Measurements from ENCODE around the gene ELAVL2.
"Not testable (repeated sequence)": the region's sequence is repeated elsewhere in the genome, so short reads cannot be mapped to it uniquely, and the experiment has no call there.

ELAVL2 gene

DNA sequence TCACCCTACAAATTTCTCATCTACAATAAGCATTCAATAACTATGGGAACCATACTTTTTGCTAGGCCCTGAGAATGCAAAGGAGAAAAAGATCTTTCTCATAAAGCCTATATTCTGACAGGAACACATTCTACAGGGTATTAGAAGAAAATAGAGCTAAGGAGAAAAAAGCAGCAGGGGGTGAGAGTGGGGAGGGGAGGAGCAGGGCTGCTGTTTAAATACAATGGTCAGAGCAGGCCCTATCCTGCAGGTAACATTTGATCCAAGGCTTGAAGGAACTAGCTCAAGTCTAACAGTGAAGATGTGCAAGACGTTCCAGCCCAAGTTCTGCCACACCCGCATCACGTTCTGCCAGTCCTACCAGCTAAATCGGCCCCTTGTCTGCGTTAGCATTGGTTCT, 89.7 kb downstream of the ELAVL2 start:
- no peak for DNase-seq
- intact Hi-C loops (cut with DNase I): no loop called here

DNA sequence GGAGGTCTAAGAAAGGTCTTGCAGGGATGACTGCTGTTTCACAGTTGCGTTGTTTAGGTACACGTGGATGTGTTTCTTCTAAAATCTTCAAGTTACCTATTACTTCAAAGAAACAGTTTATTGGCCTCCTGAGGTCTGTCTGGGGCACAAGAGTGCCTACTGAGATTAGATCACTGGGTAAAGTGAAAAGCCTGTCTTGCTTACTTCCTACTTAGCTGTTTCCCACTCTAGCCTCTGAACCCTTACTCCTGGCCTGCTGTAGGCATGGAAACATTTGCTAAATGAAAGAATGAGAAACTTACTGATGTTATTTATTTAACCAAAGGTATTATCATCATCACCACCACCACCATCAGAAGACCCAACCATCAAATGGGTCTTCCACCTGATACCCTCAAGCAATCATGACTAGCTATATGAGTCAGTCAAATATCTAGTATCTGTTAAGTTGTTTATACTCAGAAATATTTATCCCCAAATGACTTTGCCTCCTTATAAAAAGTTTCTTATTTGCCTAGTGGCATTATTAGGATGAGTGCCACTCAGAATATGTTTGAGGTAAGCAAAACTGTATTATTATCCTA, 92.5 kb downstream of the ELAVL2 start:
- intact Hi-C loops (cut with DNase I): no loop called here
- DNase-seq: no peak

DNA sequence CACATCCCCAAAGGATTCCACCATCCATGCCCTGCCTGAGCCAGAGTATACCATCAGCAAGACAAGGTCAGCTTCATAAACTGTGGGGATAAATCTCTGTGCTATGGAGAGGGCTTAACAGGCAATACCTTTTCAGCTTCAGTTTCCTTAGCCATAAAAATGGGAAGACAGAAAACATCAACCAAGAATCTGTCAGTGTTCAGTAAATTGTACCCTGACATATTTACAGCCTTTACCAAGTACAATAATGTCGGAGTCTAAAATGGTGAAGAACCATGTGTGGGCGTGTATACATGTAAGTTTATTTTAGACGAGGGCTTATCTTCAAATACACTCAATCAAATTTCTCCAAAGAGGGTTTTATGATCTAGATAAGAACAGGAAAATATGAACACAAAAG, 94.7 kb downstream of the ELAVL2 start:
- intact Hi-C loops (cut with DNase I): no loop called here
- DNase-seq: no peak

DNA sequence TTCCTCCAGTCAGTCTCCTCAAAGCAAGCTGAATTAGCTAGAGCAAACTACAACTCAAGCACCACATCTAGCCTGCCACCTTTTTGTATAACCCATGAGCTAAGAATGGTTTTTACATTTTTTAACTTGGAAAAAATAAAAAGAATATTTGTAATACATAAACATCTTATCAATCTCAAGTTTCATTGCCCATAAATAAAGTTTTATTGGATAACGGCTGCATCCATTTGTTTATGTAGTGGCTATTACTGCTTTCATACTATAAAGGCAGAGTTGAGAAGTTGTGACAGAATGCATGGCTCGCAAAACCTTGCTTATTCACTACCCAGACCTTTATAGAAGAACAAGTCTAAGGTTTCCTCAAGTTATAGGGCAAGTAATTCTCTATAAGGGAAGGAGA, 95.7 kb downstream of the ELAVL2 start:
- no peak for DNase-seq
- intact Hi-C loops (cut with DNase I): no loop called here

DNA sequence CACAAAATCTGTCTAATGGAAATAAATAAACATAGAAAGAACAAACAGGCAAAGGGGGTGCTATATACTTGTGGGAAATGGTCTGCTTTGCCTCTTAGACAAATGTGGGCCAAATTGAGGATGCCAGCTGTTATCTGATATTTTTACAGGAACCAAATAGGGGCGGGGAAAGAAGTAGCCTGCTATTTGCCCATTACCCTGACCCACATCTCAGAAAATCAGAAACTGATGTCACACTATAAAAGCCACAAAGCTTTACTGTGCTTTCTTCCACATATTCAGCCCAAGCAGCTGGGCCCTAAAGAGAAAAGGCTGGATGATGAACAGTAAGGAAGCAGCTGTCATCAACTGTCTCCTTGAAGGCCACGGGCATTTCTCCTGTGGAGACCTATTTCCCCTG, 97.3 kb downstream of the ELAVL2 start:
- intact Hi-C loops (cut with DNase I): loop anchor here (10.0 kb wide), 1 partner anchor 56 kb away; no protein-coding TSS in a partner anchor
- no peak for DNase-seq

DNA sequence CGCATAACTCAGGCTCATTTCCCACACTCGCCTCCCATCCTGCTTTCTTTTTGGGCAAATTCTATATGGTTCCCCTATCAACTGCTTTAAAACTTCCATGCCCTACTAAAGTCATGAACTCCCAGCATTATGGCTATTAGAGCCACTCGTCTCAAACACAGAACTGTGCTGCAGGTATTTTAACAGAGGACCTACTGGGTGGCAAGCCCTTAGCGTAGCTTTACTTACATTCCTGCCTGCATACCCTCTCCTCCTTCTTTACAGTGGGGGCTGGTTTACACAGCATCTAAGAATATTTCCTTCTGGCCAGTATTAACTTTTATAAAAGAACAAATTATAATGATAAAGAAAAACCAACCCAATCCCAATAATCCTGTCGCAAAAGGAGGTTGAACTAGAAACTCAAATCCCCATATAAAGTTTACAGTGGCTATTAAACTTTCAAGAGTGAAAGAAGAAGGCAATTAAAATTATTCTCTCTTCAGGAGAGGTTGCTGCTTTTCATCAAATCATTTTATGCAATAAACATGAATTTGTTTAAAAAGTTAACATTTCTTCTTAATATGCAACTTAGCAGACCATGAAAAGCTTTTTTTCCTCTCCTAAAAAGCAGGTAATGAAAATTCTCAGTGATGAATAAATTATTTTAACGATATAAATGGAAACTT, 100.6 kb downstream of the ELAVL2 start:
- intact Hi-C loops (cut with DNase I): loop anchor here (10.0 kb wide), 1 partner anchor 59 kb away; no protein-coding TSS in a partner anchor
- DNase-seq: no peak

DNA sequence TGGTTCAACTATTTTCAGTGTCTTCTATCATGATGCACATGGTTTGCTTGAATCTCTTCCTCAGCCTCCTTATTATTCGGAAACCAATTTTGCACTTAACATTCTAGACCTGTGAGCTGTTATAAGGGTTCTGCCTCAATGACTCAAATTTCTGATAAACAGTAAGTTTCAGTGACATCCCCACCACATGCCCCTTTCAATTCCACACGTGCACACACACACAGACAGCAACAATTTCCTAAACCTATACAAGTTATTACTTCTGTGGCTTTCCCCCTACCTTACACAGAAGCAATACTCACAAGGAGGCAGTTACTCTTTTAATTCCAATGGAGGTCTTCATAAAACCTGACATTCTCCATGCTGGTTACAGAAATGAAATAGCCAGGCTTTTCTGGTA, 102.4 kb downstream of the ELAVL2 start:
- intact Hi-C loops (cut with DNase I): loop anchor here (10.0 kb wide), 1 partner anchor 61 kb away; no protein-coding TSS in a partner anchor

DNA sequence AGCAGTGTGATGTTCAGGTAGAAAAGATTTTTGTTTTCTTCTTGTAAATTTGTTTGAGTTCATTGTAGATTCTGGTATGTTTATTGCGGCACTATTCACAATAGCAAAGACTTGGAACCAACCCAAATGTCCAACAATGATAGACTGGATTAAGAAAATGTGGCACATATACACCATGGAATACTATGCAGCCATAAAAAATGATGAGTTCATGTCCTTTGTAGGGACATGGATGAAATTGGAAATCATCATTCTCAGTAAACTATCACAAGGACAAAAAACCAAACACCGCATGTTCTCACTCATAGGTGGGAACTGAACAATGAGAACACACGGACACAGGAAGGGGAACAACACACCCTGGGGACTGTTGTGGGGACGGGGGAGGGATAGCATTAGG, 103.0 kb downstream of the ELAVL2 start:
- not testable (repeated sequence) for DNase-seq

More for the DNA sequence above, 102.4 kb downstream of the ELAVL2 start:
- no peak for DNase-seq

DNA sequence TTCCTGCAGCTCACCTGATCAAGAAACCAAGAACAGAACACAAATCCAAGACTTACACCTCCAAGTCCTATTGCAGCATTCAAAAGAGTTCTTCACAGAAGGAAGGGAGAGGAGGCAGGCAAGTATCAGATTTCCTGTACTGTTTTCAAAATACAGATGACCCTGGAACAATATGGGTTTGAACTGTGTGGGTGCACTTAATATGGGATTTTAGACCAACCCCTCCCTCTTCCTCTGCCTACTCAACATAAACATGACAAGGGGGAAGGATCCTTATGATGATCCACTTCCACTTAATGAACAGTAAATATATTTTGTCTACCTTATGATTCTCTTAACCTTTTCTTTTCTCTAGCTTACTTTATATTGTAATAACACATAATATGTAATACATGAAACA, 104.6 kb downstream of the ELAVL2 start:
- no peak for DNase-seq
- intact Hi-C loops (cut with DNase I): loop anchor here (10.0 kb wide), 1 partner anchor 63 kb away; no protein-coding TSS in a partner anchor

More for the DNA sequence above, 103.0 kb downstream of the ELAVL2 start:
- intact Hi-C loops (cut with DNase I): loop anchor here (10.0 kb wide), 1 partner anchor 62 kb away; no protein-coding TSS in a partner anchor

DNA sequence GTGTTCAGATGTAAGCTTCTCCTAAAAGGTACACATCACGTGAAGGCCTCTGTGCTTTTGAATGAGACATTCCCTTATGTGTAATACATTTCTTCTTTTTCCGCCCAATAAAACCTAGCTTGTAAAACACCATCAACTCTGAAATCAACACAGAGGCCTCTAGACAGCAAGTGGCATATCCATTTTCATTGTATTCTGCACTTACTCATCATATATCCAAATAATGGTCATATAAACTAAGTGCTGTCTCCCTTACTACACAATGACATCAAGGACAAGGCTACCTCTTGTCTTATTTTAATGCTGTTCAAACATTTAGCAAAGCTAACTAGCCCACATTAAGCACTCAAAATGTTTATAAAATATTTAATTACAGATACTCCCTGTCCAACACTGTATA, 108.5 kb downstream of the ELAVL2 start:
- intact Hi-C loops (cut with DNase I): no loop called here

DNA sequence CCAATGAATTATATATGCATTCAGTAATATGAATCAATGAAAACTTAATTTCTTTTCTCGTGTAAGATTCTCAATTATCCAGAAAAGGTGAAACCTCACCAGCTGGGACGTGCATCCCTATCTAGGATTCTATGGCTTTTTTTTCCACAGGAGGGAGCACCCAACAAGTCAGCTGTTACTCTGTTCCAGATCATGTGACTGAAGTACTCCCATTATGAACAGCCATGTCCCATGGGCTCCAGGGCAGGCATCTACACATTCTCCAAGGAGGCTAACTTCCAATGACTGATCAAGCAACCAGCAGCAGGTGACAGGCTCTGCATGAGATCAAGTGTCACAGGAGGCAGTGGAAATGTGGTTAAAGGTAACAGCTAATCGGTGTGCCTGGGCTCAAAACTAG, 118.8 kb downstream of the ELAVL2 start:
- peak in 1 of 42 donors; percentile 12 for DNase-seq
- intact Hi-C loops (cut with DNase I): no loop called here

More for the DNA sequence above, 108.5 kb downstream of the ELAVL2 start:
- no peak for DNase-seq

DNA sequence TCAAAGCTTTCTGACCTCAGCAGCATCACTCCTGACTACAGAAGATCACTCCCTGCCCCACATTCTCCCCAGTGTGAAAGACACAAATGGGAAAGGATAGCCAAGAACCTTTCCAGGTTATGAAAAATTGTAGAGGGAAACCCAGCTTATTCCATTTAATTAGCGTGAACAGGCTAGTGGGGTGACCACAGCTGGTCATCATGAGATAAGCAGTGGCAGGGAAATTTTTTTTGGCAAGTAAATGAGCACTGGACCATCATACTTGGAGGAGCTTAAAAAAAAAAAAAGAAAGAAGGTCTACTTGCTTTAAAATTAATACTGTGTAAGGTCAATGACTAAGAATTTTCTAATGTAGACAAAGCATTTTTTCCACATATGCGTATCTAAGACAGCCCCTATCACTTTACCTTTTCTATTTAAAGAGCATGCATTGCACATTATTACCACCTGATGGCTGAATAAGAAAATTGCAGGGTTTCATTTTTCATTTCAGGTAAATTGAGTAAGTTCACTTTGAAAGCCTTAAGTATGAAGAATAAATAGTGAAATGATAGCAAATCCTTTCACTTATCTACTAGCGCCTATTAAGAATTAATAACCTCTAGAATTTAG, 123.6 kb downstream of the ELAVL2 start:
- intact Hi-C loops (cut with DNase I): no loop called here
- DNase-seq: no peak

DNA sequence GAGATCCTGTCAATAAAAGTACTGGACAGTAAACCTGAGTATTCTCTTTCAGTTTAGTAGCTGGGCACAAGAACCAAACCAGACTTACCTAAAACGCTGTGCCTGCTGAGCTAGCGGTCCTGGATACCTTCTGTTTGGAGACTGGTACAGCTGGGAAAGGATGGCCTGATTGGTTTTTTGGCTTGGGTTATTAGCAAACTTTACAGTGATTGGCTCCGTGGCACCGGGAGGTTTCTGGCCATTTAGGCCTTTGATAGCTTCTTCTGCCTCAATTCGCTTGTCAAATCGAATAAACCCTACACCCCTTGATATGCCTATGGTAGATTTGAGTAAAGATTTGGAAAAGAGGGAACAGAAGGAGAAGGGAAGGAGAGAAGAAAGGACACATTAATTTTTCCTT, 124.7 kb downstream of the ELAVL2 start:
- DNase-seq: no peak
- intact Hi-C loops (cut with DNase I): no loop called here

DNA sequence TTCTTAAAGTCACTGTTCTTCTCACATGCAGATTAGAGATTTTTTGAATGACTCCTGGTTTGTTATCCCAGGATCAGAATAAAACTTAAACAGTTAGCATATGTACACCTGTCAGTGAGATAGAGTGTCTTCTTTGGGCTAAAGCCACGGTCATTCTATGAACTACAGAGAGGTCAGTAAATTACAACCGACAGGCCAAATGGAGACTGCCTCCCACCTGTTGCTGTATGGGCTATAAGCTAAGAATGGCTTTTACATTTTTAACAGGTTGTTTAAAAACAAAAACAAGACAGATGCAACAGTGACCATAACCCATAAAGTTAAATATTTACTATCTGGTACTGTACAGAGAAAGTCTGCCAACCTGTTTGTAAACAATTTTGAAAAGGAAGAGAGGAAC, 125.7 kb downstream of the ELAVL2 start:
- intact Hi-C loops (cut with DNase I): no loop called here
- no peak for DNase-seq

DNA sequence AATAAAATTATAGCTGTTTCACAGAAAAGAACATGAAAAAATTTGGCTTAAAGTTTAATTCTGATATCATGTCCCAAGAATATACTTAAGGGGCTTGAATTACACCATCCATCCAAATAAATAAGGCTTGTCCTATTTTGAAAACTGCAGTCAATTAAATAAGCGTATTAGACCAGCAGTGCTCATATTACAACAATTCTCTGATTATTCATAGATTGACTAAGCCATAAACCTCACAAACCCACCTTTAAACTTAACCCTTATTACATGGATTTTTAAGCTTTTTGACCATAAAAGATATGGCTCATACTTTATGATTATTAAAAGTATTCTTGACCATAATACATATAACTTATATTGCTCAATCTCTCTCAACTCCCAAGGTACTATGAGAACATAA, 127.9 kb downstream of the ELAVL2 start:
- no peak for DNase-seq
- intact Hi-C loops (cut with DNase I): no loop called here

DNA sequence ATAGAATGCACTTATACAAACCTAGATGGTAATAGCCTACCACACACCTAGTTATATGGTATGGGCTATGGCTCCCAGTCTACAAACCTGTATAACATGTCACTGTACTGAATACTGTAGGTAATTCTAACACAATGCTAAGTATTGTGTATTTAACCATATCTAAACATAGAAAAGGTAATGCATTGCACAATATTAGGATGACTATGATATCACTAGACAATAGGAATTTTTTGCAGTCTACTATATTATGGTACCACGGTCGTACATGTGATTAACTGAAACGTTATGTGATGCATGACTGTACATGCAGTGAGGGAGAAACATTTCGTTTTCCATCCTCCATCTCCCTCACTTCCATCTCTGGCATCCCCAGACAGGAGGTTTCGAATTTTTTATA, 130.5 kb downstream of the ELAVL2 start:
- intact Hi-C loops (cut with DNase I): no loop called here

DNA sequence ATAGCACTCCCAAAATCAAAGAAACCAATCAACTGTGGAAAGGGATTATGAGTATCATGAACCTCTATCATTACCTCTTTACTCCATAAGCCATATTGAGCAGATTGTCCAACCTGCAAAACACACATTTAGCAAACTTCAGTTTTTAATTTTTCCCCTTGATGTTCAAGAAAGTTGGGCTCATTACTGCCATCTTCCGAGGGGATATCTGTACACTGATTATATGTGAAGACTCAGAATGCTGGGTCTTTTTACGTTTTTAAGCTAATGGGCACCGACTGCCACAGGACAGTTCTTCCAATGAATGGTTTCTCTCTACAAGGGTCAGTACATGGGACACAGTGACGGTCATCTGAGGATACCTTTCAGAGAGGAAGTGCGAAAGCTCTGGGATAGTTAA, 132.7 kb downstream of the ELAVL2 start:
- intact Hi-C loops (cut with DNase I): no loop called here

More for the DNA sequence above, 130.5 kb downstream of the ELAVL2 start:
- DNase-seq: no peak

DNA sequence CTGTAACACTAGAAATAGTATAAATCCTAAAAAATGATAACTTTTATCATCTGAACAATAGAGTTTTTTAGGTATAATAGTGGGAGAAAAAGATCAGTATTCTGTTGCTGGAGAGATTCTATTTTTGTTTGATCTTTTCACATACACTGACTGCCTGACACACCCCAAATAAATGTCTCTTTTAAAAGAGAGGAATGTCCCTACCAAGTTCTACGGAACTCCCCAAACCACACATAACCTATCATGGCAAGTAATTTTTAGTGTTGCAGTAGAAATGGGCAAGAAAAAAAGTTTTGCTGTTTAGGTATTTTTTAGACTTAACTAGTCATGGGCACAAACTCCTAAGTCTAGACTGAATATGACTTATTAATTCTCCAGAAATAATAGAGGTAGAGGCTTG, 139.1 kb downstream of the ELAVL2 start:
- DNase-seq: no peak
- intact Hi-C loops (cut with DNase I): no loop called here

More for the DNA sequence above, 132.7 kb downstream of the ELAVL2 start:
- DNase-seq: no peak

DNA sequence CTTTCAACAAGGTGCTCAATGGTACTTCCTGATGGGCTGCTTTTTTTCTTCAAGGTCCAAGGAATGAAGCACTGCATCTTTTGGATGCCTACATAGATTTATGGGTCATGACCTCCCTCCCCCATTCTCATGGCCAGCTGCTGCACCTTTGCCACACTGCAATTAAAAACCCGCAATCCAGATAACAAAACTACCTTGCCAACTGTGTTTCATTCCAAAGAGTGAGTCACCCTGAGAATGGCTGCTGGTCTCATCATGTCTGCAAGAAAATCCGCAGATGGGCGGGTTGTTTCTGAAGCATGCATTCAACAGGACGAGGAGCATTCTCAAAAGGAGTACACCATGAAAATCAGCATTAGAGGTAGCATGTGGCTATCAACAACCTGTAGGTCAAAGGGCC, 139.8 kb downstream of the ELAVL2 start:
- intact Hi-C loops (cut with DNase I): no loop called here
- no peak for DNase-seq

DNA sequence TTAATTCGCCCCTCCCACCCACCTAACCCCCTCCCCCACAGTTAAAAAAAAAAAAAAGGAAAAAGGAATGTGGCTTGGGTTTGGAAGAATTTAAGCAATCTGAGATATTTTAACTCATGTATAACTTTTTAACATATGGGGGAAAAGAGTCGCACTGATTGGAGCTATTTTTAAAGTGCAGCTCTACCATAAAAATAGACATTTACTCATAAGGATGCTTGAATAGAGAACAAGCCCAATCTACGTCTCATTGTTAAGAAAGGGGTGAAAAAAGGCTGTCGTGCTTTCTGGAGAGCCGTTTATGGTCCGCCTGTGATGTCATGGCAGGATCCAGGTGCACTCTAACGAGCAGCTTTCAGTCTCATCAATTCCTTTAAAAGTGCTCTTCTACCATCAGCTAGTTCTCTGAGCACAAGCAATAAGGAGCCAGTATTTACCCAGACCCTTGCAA, 142.4 kb downstream of the ELAVL2 start:
- intact Hi-C loops (cut with DNase I): no loop called here
- DNase-seq: no peak
